IPS DF 6.9 (cell line): ENCODE measurements around the gene TMEM190.
"Not testable (repeated sequence)": the region's sequence is repeated elsewhere in the genome, so short reads cannot be mapped to it uniquely, and the experiment has no call there.

Source experiments
- DNase-seq: peaks from one replicate; pipeline ENCODE4 v3.0.0-alpha.2; 2013; ENCODE audit warnings: low read depth, low spot score
- H3K27ac ChIP-seq: one replicate; pipeline ENCODE4 v1.5.1; 2013; ENCODE audit warnings: low read length, control low read depth
- H3K27me3 ChIP-seq: 2 replicates; pipeline ENCODE4 v1.6.1; 2013; ENCODE audit warnings: mild to moderate bottlenecking, low read length; ENCODE audit not compliant: control insufficient read depth, insufficient read depth
- H3K36me3 ChIP-seq: 2 replicates; pipeline ENCODE4 v1.6.1; 2013; ENCODE audit warnings: low read length; ENCODE audit not compliant: control insufficient read depth, insufficient read depth
- H3K4me1 ChIP-seq: 2 replicates; pipeline ENCODE4 v1.6.1; 2013; ENCODE audit warnings: low read length; ENCODE audit not compliant: control insufficient read depth, insufficient read depth
- H3K4me3 ChIP-seq: 2 replicates; pipeline ENCODE4 v1.5.1; 2013; ENCODE audit warnings: mild to moderate bottlenecking, low read length
- H3K9me3 ChIP-seq: 2 replicates; pipeline ENCODE4 v1.6.1; 2013; ENCODE audit warnings: low read length, inconsistent platforms; ENCODE audit not compliant: control insufficient read depth, insufficient read depth
- WGBS: extraction: QIAGEN DNeasy Blood & Tissue Kit; methylation state at CpG from one replicate; pipeline ENCODE4 v1.1.7; 2013; ENCODE audit warnings: mixed read lengths, missing lambda C conversion rate; ENCODE audit not compliant: insufficient read length, insufficient coverage; 5-methylcytosine and 5-hydroxymethylcytosine counted together

The TMEM190 gene

GRCh38 chr19:55376241-55376933, at the start of gene TMEM190:
Gene TMEM190, plus strand, starts transcription at chr19:55376826. Its CDS starts 28 bp downstream, at chr19:55376854.
- peaks cover 4% of the 10 kb centered on the region; the same call in 1 of the 2 replicates for H3K27me3 ChIP-seq
- peaks cover 15% of the 10 kb centered on the region for H3K4me1 ChIP-seq
- no peak within 1 kb of the TSS for H3K27ac ChIP-seq
- no peak for DNase-seq
- peak within 1 kb of the TSS; percentile 4; the same call in 1 of the 2 replicates for H3K4me3 ChIP-seq
- no peaks in the 10 kb centered on the region for H3K9me3 ChIP-seq
- WGBS = no CpG with 5 or more reads among the region's 21 CpGs
- H3K36me3 ChIP-seq = no peaks in the 10 kb centered on the region

- H3K36me3 ChIP-seq, H3K9me3 ChIP-seq, DNase-seq, H3K27ac ChIP-seq, H3K27me3 ChIP-seq, H3K4me3 ChIP-seq, H3K4me1 ChIP-seq: not testable (repeated sequence)
- WGBS = no CpG with 5 or more reads among the region's 4 CpGs
Observed at GRCh38 chr19:55328774-55329318, 47.8 kb upstream of the TMEM190 start.

- WGBS = no CpG with 5 or more reads among the region's 6 CpGs
- not testable (repeated sequence) for H3K27me3 ChIP-seq, H3K4me1 ChIP-seq, H3K9me3 ChIP-seq, H3K4me3 ChIP-seq, H3K27ac ChIP-seq, DNase-seq, H3K36me3 ChIP-seq
Observed at GRCh38 chr19:55329791-55330190, 46.8 kb upstream of the TMEM190 start.

- Histone ChIP-seq H3K27me3 (no peaks in the 10 kb centered on the region), H3K4me3 (no peak overlapping the region), H3K36me3 (no peaks in the 10 kb centered on the region), H3K4me1 (peaks cover 2% of the 10 kb centered on the region; the same call in 1 of the 2 replicates), H3K9me3 (no peaks in the 10 kb centered on the region), H3K27ac (no peak overlapping the region)
- DNase-seq = no peak
- WGBS = no CpG with 5 or more reads among the region's 11 CpGs
Observed at GRCh38 chr19:55333870-55334269, 42.8 kb upstream of the TMEM190 start.

GRCh38 chr19:55336101-55336500, 40.5 kb upstream of the TMEM190 start:
- no peak for DNase-seq
- H3K4me1 ChIP-seq = peaks cover 2% of the 10 kb centered on the region; the same call in 1 of the 2 replicates
- no peaks in the 10 kb centered on the region for H3K9me3 ChIP-seq
- no peak overlapping the region for H3K4me3 ChIP-seq
- H3K27me3 ChIP-seq = no peaks in the 10 kb centered on the region
- H3K36me3 ChIP-seq = no peaks in the 10 kb centered on the region
- H3K27ac ChIP-seq = no peak overlapping the region
- no CpG with 5 or more reads among the region's 7 CpGs for WGBS

GRCh38 chr19:55339105-55339888, 37.3 kb upstream of the TMEM190 start, which contains the start of gene KMT5C:
Gene KMT5C, plus strand, starts transcription at chr19:55339876. Its CDS starts 2,061 bp downstream, at chr19:55341937.
- peak; percentile 100 for DNase-seq
- no peak within 1 kb of the TSS for H3K27ac ChIP-seq
- peak within 1 kb of the TSS; percentile 64; the same call in 1 of the 2 replicates for H3K4me3 ChIP-seq
- no peaks in the 10 kb centered on the region for H3K27me3 ChIP-seq
- peaks cover 2% of the 10 kb centered on the region for H3K4me1 ChIP-seq
- WGBS = no CpG with 5 or more reads among the region's 63 CpGs
- peaks cover 8% of the 10 kb centered on the region for H3K36me3 ChIP-seq
- no peaks in the 10 kb centered on the region for H3K9me3 ChIP-seq

GRCh38 chr19:55339889-55340783, 36.5 kb upstream of the TMEM190 start:
- WGBS = no CpG with 5 or more reads among the region's 44 CpGs
- Histone ChIP-seq H3K9me3 (no peaks in the 10 kb centered on the region), H3K4me3 (peak overlapping the region; percentile 64; the same call in 1 of the 2 replicates), H3K4me1 (peaks cover 2% of the 10 kb centered on the region), H3K27ac (no peak overlapping the region), H3K36me3 (peaks cover 8% of the 10 kb centered on the region), H3K27me3 (no peaks in the 10 kb centered on the region)
- DNase-seq = no peak

- Histone ChIP-seq H3K9me3 (no peaks in the 10 kb centered on the region), H3K4me3 (peak overlapping the region; percentile 64; the same call in 1 of the 2 replicates), H3K27ac (no peak overlapping the region), H3K4me1 (peaks cover 2% of the 10 kb centered on the region), H3K27me3 (no peaks in the 10 kb centered on the region), H3K36me3 (peaks cover 8% of the 10 kb centered on the region)
- DNase-seq = no peak
- WGBS = no CpG with 5 or more reads among the region's 24 CpGs
Observed at GRCh38 chr19:55340784-55341147, 35.9 kb upstream of the TMEM190 start.

GRCh38 chr19:55341171-55341588, 35.4 kb upstream of the TMEM190 start:
- DNase-seq = no peak
- H3K4me3 ChIP-seq = peak overlapping the region; percentile 64; the same call in 1 of the 2 replicates
- H3K27me3 ChIP-seq = no peaks in the 10 kb centered on the region
- no CpG with 5 or more reads among the region's 15 CpGs for WGBS
- peaks cover 2% of the 10 kb centered on the region for H3K4me1 ChIP-seq
- no peak overlapping the region for H3K27ac ChIP-seq
- H3K36me3 ChIP-seq = peaks cover 8% of the 10 kb centered on the region
- no peaks in the 10 kb centered on the region for H3K9me3 ChIP-seq
